Neutrophil (primary cell): ENCODE data around the gene ITM2B.

Experiments
- H3K27ac ChIP-seq: fragments of 200-600 bp; sonication (generic); 2 replicates; pipeline ENCODE4 v1.5.1; 2016; ENCODE audit warnings: mild to moderate bottlenecking, moderate library complexity
- H3K27me3 ChIP-seq: fragments of 200-600 bp; sonication (generic); 2 replicates; pipeline ENCODE4 v1.6.0; 2016; ENCODE audit warnings: mild to moderate bottlenecking
- H3K36me3 ChIP-seq: fragments of 200-600 bp; sonication (generic); 2 replicates; pipeline ENCODE4 v1.5.1; 2017
- H3K4me1 ChIP-seq, 2 experiments: fragments of 200-600 bp in 1 of 2; sonication (generic) in 1 of 2; 1 replicate in 1 of 2; 2 replicates in 1 of 2; pipeline versions ENCODE4 v1.5.1 to v1.6.1; 2013 to 2016; ENCODE audit warnings: low read depth in 1 of 2, low read length in 1 of 2, mild to moderate bottlenecking in 1 of 2, moderate library complexity in 1 of 2; ENCODE audit not compliant: control insufficient read depth in 1 of 2, insufficient read depth in 1 of 2
- H3K4me3 ChIP-seq, 2 experiments: fragments of 200-600 bp in 1 of 2; sonication (generic) in 1 of 2; 1 replicate in 1 of 2; 2 replicates in 1 of 2; pipeline ENCODE4 v1.5.1; 2013 to 2016; ENCODE audit warnings: low read depth in 1 of 2, low read length in 1 of 2, mild to moderate bottlenecking in 1 of 2, moderate library complexity in 1 of 2
- H3K9me3 ChIP-seq: fragments of 200-600 bp; sonication (generic); 2 replicates; pipeline ENCODE4 v1.5.1; 2016
- TF ChIP-seq, protein P1 (sequence below): fragments of 200-600 bp; sonication (generic); IDR thresholded peaks from 2 replicates; pipeline ENCODE4 v1.5.1; 2016; ENCODE audit warnings: antibody characterized with exemption

Gene ITM2B

GRCh38 chr13:48266701-48267639 lies 34.0 kb downstream of the ITM2B start:
- Histone ChIP-seq H3K4me3 (no peak overlapping the region), H3K4me1 (no peaks in the 10 kb centered on the region), H3K27ac (peak overlapping the region; percentile 37), H3K27me3 (no peaks in the 10 kb centered on the region), H3K36me3 (peaks cover 74% of the 10 kb centered on the region), H3K9me3 (no peaks in the 10 kb centered on the region)
- TF ChIP-seq, protein P1, sequence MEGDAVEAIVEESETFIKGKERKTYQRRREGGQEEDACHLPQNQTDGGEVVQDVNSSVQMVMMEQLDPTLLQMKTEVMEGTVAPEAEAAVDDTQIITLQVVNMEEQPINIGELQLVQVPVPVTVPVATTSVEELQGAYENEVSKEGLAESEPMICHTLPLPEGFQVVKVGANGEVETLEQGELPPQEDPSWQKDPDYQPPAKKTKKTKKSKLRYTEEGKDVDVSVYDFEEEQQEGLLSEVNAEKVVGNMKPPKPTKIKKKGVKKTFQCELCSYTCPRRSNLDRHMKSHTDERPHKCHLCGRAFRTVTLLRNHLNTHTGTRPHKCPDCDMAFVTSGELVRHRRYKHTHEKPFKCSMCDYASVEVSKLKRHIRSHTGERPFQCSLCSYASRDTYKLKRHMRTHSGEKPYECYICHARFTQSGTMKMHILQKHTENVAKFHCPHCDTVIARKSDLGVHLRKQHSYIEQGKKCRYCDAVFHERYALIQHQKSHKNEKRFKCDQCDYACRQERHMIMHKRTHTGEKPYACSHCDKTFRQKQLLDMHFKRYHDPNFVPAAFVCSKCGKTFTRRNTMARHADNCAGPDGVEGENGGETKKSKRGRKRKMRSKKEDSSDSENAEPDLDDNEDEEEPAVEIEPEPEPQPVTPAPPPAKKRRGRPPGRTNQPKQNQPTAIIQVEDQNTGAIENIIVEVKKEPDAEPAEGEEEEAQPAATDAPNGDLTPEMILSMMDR, result no peak

GRCh38 chr13:48268019-48268418 lies 35.0 kb downstream of the ITM2B start:
- no peak overlapping the region for H3K4me3 ChIP-seq
- peak overlapping the region; percentile 37 for H3K27ac ChIP-seq
- peaks cover 67% of the 10 kb centered on the region for H3K36me3 ChIP-seq
- H3K27me3 ChIP-seq, result no peaks in the 10 kb centered on the region
- TF ChIP-seq, protein P1, result no peak
- H3K9me3 ChIP-seq, result no peaks in the 10 kb centered on the region
- no peaks in the 10 kb centered on the region for H3K4me1 ChIP-seq

- Histone ChIP-seq H3K27me3 (no peaks in the 10 kb centered on the region), H3K27ac (no peak overlapping the region), H3K4me3 (no peak overlapping the region), H3K9me3 (no peaks in the 10 kb centered on the region), H3K36me3 (peaks cover 31% of the 10 kb centered on the region), H3K4me1 (no peaks in the 10 kb centered on the region)
- TF ChIP-seq, protein P1, result no peak
Observed at GRCh38 chr13:48273346-48273745, 40.3 kb downstream of the ITM2B start.

GRCh38 chr13:48275507-48275906 lies 42.5 kb downstream of the ITM2B start:
- no peaks in the 10 kb centered on the region for H3K4me1 ChIP-seq
- no peaks in the 10 kb centered on the region for H3K27me3 ChIP-seq
- H3K27ac ChIP-seq, result no peak overlapping the region
- TF ChIP-seq, protein P1, result no peak
- no peaks in the 10 kb centered on the region for H3K9me3 ChIP-seq
- no peak overlapping the region for H3K4me3 ChIP-seq
- H3K36me3 ChIP-seq, result peaks cover 18% of the 10 kb centered on the region

GRCh38 chr13:48278806-48279205 lies 45.8 kb downstream of the ITM2B start:
- TF ChIP-seq, protein P1, result no peak
- Histone ChIP-seq H3K4me1 (no peaks in the 10 kb centered on the region), H3K9me3 (no peaks in the 10 kb centered on the region), H3K27me3 (no peaks in the 10 kb centered on the region), H3K36me3 (peaks cover 6% of the 10 kb centered on the region), H3K27ac (no peak overlapping the region), H3K4me3 (no peak overlapping the region)
